ENCODE results near the gene SLC6A18.

Gene SLC6A18

DNA sequence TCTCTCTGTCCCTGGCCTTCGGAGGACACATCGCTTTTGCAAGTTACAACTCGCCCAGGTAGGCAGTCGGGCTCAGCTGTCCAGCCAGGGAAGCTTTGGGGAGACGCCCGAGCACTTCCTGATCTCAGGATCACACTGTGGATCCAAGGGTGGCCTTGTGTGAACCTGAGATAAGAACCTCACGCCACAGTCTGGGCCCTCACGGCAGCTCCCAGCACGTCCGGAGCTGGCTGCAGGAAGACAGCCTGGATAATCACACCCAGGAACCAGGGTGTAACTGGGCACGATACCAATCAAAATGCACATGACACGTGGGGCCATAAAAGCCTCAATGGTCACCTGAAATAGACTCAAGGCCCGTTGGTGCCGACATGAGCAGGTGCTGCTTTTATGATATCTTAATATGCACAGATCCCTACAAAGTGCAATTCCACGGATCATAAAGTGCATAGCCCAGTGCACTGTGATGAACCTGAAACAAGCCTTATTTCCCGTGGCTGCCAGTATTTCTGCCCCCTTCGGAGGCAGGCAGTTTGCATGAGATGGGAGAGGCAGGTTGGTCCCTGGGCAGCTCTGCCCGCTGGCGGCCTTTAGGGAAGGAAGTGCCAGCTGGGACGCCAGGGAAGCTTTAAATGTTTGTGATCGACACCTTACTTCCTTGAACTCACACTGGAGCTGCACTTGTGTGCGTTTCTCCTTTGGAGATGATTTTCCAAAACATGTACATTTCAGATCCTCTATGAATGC is 14.5 kb downstream of the SLC6A18 start:
- no peak for DNase-seq

DNA sequence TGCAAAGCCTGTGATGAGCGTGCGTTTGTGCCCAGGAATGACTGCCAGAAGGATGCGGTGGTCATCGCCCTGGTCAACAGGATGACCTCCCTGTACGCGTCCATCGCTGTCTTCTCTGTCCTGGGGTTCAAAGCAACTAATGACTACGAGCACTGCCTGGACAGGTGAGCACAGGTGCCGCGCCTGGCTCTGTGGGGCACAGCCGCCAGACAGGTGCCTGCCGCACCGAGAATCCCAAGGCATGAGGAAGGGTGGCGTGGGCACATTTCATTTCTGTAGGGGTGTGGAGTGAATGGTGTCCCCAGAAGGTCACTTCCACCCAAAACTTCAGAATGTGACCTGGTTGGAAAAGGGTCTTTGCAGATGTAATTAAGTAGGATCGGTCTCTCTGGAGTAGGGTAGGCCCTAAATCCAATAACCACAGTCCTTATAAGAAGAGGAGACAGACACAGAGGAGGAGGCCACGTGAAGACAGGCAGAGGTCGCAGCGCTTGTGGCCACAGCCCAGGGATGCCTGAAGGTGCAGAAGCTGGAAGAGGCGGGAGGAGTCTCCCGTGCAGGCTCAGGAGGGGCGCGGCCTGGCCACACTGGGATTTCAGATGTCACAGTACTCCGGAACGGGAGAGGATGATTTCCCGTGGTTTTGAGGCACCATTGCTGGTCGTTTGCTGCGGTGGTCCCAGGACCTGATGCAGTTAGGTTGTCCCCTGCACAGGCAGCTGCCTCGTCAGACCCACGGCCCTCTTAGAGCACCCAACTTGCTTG is 15.5 kb downstream of the SLC6A18 start:
- no peak for DNase-seq

DNA sequence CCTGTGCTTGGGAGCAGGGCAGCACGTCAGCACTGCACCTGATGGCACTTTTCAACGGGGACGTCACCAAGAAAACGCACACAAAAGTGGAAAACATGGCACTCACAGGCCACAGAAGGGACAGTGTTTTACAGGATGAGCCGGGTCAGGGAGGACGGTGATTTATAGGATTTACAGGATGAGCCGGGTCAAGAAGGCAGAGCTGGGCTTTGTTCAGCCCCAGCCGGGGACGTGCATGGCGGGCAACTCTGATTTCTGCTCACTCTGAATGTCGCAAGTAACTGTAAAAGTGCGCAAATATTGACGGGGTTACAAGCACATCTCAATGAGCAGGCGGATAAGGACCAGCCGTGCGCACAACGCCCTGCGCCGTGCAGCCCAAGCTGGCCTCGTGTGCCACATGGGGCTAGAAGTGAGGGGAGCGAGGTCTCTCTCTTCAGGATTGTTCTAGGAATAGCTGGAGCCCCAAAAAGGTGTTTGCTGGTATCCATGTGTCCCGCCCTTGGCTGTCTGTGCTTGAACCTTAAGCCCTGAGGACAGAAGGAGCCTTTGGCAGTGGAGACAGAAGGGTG is 16.4 kb downstream of the SLC6A18 start:
- no peak for DNase-seq

DNA sequence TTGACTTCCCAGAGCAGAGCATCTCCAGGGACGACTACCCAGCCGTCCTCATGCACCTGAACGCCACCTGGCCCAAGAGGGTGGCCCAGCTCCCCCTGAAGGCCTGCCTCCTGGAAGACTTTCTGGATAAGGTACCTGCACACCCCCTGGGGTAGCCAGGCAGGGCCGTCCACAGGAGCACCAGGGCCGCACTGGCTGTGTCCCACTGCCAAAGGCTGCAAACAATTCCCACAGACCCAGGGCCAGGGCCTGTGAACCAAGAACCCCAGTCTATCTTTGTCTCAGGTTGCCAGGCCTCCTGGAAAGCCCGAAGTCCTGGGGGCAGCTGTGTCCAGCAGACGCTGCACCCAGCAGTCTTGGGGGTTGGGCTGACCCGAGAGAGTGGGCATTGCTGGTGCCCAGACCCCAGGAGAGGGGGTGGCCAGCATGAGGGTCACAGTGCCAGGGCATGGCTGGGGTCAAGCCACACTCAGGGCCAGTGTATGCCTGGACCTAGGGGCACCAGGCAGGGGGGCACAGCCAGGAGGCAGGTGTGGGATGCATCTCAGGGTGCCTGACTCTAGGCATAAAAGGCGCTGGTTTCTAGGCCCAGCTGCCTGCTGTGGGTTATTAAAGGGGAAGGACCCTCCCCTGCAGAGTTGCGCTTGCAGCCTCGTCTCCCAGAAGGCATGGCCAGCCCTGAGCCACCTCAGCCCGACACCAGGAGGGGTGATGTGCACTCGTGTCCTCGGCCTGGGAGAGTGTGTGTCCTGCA is 17.7 kb downstream of the SLC6A18 start:
- DNase-seq, result no peak

DNA sequence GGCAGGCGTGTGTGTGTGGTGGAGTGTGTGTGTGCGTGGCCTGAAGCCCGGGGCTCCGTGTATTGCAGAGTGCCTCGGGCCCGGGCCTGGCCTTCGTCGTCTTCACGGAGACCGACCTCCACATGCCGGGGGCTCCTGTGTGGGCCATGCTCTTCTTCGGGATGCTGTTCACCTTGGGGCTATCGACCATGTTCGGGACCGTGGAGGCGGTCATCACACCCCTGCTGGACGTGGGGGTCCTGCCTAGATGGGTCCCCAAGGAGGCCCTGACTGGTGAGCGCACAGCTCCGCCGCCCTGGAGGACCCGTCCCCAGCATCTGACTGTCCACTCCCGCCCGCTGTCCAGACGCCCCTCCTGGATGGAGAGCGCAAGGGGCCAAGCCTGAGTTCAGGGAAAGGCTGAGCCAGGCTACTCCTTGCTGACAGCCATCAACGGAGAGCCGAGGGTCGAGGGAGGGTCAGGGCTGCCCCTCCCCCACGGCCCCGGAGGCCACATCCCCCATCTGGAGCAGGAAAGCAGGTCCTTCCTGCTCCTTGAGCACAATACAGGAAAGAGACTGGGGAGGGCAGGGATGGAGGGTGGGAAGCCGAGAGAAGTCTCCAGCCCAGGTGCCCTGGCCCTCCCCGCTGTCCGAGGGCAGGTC is 18.4 kb downstream of the SLC6A18 start:
- no peak for DNase-seq

DNA sequence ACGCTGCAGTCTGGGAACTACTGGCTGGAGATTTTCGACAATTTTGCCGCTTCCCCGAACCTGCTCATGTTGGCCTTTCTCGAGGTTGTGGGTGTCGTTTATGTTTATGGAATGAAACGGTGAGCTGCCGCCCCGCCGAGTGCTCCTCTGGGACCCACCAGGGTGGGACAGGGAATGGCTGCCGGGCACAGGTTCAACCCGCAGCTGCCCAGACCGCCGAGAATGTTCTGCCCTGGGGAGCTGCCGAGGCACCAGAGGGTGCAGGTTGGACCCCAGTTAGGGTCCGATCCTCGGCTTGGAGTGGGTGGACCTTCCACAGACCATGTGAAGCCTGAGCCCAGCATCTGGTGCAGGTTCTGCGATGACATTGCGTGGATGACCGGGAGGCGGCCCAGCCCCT is 19.1 kb downstream of the SLC6A18 start:
- no peak for DNase-seq

DNA sequence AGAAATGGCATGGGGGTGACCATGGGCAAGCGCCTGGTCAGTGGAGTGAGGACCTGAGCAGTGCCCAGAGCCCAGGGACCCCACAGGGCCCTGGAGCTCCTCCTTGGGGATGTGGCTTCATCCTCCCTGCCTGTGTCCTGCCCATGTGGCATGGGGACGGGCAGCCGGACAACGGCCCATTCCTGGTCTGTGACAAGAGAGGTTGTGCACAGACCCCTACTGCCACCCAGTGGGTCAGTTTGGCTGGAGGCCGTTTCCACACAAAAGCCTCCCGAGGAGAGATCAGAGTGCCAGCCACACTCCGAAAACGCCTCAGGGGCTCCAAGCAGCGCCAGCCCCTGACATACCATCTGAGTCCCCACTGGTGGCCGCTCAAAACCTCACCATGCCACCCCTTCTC is 19.8 kb downstream of the SLC6A18 start:
- DNase-seq, result no peak

DNA sequence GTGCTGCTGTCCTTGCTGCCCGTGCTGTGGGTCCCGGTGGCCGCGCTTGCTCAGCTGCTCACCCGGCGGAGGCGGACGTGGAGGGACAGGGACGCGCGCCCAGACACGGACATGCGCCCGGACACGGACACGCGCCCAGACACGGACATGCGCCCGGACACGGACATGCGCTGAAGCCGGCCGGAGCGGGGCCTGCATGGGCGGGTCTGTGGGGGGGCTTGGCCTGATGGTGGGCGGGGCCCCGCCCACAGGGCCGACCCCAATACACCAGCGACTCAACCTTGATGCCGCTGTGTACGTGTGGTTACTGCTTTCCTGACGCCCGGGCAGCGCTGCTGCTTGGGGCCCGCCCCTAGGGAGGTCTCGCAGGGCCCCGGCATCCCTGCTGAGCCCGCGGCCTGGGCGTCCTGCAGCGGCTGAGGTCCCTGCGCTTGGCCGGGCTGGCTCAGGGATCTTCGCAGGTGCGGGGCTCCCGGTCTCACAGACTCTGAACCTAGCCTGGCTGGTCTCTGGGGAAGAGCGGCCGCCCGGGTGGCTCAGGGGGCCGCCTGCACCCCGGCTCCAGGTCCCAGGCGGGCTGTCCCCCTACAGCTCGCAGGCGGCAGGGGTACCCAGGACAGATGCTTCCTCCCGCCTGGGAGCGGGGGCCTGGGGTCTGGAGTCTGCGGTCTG is 20.9 kb downstream of the SLC6A18 start:
- DNase-seq, result no peak

DNA sequence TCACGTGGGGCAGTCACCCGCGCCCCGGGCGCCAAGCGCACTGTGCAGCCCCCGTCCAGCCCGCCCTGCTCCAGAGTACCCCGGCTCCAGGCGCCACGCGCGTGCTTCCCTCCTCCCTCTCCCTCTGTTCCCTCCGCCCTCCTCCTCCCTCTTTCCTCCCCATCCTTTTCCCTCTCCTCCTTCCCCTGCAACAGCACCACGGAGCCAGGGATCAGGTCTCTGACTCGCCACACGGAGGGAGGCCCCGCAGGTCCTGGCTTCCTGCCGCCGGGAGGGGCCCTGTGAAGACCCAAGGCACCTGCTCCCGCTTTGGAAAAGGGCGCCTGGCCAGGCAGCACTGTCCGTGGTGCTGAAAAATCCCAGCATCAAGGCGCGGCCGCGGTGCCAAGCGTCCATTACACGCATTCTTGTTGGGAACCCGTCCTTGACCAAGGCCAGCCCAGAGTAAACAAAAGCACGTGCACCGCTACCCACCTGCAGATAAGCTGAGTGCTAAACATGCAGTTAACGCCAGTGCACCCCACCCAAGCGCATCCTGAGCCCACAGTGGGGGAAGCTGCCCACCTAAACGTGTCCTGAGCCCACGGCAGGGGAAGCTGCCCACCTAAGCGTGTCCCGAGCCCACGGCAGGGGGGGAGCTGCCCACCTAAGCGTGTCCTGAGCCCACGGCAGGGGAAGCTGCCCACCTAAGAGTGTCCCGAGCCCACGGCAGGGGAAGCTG is 21.7 kb downstream of the SLC6A18 start:
- no peak for DNase-seq

DNA sequence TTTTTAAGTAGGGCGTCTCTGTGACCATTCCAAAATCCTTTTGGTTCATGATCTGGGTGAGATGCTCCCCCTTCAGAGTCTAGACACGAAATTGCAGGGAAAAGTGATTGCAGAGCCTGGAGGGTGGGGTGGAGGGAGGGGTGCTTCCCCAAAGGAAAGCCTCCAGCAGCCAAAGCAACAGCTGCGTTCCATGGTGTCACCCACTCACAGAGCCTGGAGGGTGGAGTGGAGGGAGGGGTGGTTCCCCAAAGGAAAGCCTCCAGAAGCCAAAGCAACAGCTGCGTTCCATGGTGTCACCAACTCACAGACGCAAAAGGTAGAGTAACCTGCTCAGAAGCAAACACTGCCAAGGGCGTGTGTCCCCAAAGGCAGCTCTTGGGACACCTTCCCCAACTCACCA is 22.6 kb downstream of the SLC6A18 start:
- DNase-seq, result no peak

DNA sequence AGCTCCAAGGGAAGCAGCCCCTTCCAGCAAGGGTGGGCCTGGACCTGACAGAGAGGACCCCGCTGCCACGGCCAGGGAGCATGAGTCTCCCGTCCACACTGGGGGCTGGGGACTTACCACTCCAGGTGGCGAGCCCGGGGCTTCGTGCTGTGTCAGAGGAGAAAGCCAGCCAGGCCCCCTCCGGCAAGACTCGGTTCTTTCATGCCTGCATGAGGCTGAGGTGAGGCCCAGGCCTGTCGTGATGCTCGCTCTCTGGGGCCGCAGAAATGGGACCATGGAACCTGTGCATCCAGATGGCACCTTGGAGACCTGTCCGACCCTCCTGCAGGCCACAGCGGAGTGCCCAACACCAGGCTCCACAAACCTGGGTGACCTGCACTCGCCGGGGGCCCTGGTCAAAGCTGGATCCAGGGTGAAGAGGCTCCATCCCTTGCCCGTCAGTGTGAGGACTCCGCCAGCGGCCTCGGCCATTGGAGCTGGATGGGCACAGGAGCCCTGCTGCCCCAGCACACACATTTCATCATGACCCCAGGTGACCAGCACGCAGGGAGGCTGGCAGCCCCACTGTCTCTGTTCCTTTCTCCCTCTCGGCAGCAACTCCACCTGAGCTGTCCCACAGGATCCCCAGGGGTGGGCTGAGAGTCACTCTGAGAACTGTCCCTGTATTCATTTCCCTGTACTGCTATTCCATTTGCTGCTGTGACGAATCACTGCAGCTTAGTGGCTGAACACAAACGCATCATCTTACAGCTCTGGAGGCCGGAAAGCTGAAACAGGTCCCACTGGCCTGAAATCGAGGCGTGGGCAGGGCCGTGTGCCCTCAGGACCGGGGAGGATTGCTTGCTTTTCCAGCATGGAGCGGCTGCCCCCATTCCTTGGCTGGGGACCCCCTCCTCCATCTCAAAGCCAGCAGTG is 24.4 kb downstream of the SLC6A18 start:
- DNase-seq, result no peak

DNA sequence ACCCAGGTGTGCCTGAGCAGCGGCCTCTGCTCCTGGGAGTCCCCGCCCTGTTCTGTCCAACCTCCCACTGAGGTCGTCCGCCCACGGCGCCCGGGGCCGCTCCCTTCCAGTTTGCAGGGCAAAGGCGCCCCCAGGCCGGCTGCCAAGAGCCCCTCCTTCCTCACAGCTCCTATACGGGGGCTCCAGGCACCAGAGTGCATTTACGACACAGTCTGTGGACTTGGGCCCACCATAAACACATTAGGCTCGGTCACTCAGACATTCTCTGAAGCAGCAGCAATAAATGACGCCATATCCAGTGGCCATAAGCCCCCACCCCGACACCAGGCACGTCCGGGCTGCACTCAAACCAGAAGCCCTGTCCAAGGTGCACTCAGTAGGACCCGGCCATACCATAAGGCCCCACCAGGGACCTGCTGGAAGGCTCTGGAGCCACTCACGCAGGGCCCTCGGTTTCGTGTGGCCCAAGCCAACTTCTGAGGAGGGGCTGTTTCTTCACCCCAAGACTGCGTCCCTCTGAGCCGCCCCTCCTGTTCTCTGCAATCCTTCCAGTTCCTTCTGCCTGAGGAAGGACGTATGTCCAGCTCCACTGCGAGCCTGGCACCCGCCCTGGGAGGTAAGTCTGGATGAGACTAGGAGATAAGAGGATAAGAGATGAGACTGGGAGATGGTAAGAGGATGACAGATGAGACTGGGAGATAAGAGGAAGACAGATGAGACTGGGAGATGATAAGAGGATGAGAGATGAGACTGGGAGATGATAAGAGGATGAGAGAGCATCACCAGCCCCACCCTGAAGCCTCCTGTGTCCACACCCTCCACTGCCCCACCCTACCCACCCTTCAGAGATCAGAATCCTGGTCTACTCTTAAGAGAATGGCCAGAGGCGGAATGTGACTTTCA is 26.7 kb downstream of the SLC6A18 start:
- DNase-seq, result no peak

DNA sequence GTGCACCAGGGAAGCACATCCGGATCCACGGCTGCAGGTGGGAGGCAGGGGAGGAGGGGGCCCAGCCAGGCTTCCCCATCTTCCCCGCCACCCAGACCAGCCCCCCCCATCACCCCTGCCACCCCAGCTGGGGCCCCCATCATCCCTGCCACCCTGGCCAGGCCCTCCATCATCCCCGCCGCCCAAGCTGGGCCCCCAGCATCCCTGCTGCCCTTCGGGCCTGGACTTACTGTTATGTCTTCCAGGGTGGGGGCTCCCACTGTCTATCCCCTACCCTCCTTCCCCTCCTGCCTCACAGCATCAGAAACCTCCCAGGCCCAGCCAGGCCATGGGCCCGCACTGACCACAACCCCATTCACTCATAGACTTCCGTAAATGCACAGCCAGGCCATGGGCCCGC is 27.5 kb downstream of the SLC6A18 start:
- DNase-seq, result no peak

DNA sequence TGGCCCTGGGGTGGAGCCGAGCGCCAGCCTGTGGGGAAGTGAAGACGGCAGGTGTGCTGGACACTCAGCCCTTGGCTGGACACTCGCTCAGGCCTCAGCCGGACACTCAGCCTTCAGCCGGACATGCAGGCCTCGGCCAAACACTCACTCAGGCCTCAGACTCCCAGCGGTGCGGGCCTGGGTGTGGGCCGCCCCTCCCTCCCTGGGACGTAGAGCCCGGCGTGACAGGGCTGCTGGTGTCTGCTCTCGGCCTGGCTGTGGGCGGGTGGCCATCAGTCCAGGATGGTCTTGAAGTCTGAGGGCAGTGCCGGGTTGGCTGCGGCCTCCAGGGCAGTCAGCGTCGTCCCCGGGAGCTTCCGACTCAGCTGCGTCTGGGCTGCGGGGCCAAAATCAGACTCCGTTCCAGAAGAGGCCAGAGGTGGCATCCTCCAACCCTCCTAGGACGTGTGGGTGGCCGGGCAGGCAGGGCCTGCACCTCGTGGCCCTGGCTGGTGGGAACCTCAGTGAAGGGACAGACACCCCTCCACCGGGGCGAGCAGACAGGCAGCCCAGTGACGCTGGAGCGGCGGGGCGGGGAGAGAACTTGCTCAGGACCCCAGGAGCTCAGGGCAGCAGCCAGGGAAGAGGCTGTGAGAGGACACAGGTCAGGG is 28.4 kb downstream of the SLC6A18 start:
- DNase-seq, result no peak

DNA sequence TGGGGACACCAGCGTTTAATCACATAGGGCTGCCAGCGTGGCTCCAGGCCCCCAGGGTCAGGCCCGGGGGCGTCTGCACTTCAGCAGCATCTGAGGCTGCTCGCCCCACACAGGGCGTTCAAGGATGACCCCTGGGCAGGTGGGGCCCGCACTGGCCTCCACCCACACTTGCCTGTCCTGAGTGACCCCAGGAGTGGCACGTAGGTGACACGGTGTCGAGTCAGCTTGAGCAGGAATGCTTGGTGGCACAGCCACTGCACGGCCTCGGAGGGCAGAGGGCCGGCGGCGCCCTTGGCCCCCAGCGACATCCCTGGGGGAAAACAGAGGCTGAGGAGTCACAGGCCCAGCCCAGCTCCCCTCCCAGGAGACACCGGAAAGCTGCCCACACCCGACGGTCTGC is 29.0 kb downstream of the SLC6A18 start:
- DNase-seq, result no peak

DNA sequence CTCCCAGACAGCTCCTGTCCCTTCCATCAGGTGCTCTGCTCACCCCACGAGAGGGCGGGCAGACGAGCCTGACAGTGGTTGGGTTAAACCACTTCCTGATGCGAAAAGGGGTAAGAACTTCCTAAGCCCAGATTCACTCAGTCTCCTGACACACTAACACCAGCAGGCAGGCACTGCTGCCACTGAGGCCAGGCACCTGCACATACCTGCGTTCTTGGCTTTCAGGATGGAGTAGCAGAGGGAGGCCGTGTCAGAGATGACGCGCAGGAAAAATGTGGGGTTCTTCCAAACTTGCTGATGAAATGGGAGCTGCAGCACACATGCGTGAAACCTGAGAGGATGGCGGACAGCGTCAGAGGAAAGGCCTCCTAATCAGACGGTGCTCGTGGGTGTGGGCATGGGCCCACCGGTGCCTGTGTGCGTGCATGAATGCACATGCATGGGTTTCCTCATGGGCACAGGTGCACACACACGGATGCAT is 29.9 kb downstream of the SLC6A18 start:
- peak; percentile 37 for DNase-seq

DNA sequence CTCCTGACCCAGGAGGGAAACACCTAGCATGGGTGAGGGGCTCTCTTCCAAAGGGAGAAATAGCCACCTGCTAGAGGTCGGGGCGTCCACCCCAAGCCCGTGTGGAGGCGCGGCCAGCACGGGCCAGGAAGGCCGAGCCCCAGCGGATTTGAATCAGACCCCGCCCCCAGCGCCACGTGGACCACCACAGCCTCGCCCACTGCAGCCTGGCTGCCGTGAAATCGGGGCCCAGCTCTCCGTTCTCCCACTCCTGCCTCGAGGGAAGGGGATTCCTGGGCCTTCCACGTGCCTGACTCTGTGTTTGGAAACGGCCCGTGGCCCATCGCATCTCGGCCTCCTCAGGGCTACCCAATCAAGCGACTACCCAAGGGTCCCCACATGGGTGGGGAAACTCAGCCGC is 31.6 kb downstream of the SLC6A18 start:
- no peak for DNase-seq

DNA sequence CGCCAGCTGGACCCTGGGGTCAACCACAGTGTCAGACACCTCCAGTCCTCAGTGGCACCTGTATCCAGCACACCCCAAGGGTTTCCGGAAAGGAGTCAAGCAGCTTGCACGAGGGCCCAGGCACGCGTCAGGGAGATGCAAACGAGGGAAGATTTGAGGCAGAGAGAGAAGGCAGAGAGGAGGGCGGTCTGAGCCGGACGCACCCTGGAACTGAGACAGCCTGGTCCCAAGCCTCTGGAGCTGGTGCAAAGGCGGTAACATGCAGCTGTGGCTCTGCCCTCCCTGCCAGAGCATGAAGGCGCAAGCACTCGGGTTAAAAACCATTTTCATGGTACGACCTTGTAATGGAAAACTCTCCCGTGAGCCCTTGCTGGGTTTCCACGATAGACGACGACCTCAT is 32.2 kb downstream of the SLC6A18 start:
- no peak for DNase-seq

DNA sequence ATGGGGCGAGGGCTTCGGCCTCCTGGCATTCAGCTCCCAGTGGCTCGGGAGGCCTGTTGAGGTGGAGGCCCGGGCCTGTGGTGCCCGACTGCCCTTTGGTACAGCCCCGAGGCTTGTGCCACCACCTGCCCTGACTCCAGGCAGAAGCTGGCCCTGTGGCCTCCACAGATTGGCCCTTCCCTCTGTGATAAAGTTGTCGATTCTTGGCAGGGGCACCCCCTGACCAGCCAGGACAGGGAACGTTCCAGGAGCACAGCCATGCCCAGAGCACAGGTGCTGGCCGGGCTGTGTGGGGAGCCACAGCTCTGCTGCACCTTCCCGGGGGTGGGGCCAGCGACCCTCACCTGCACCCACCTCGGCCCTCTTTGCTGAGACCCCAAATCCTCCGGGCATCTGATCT is 32.7 kb downstream of the SLC6A18 start:
- no peak for DNase-seq

Data from T-helper 9 cell (primary cell).